ENCODE data around the gene SMNDC1. TPM values are rescaled to one million over a fixed set of nuclear protein-coding genes. Genes with fewer than 3 reads are reported as not detected.

Gene SMNDC1
- total and polyA plus RNA-seq, 2 of the 4 experiments (the other 2 are of a cell fraction) = 3.9 to 15.1 TPM

DNA sequence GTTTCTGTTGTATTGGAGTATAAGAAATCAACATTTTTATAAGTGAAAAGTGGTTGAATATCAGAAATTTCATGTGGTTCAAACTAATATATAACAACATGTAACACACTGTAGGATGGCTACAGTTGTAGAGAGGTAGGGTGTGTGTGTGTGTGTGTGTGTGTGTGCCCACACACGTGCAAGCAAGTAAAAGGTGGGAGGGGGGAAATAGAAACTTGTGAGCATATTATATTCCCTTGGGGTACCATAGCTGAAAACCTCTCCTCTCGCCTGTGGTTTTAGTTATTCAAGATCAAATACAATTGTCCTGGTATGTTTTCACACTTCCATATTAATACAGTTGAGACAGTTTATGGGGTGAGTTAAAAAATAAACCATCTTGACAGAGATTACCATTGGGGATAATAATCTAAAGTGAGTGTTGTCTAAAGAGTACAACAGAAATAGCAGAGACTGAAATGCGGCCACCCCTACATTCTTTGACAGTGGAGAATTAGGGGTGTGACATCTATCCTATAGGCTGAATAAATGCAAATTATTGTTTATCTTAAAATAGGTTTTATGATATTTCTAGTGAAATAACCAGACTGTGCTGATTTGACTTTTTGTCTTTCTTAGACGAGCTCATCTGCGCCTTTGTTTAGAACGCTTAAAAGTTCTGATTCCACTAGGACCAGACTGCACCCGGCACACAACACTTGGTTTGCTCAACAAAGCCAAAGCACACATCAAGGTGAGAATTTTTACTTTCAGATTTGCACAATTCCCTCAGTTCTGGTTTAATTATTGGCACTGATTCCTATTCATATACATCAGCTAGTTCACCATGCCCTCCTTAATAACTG lies 25.9 kb downstream of the SMNDC1 start:
- Histone ChIP-seq H3K4ac (ENCODE audit: low read depth, low read length) (no peak overlapping the region), H3K4me1 (ENCODE audit: control insufficient read depth, insufficient read depth, low read length) (peaks cover 1% of the 10 kb centered on the region; the same call in 1 of the 2 replicates), H3K4me3 (ENCODE audit: insufficient read depth, low read depth, low read length) (no peak overlapping the region), H2AFZ (replicated peaks; ENCODE audit: low read length, poor library complexity) (peak overlapping the region; percentile 75), H3K9me1 (ENCODE audit: insufficient read depth, low read length) (no peaks in the 10 kb centered on the region), H4K5ac (ENCODE audit: low read depth, low read length) (no peak overlapping the region), H3K36me3 (ENCODE audit: control insufficient read depth, insufficient read depth, low read length) (peaks cover 2% of the 10 kb centered on the region; the same call in 1 of the 2 replicates), H2BK5ac (ENCODE audit: low read depth, low read length, poor library complexity, severe bottlenecking) (no peak overlapping the region), H2AK9ac (replicated peaks; ENCODE audit: low read depth, low read length, poor library complexity) (no peak overlapping the region), H3K27me3 (ENCODE audit: control insufficient read depth, insufficient read depth, low read length) (no peaks in the 10 kb centered on the region), H3K9ac (ENCODE audit: low read depth, low read length) (no peak overlapping the region), H3K23ac (ENCODE audit: low read depth, low read length) (no peak overlapping the region), H3K14ac (replicated peaks; ENCODE audit: low read depth, low read length) (no peak overlapping the region), H3K4me2 (ENCODE audit: low read depth, low read length) (peak overlapping the region; percentile 86), H3K27ac (ENCODE audit: insufficient read depth, low read length) (no peak overlapping the region), H4K91ac (ENCODE audit: insufficient read depth, low read depth, low read length) (no peak overlapping the region), H3K56ac (ENCODE audit: extremely low read depth, insufficient read depth, low read length) (no peak overlapping the region; the same call in 1 of the 2 replicates), H2BK20ac (ENCODE audit: low read depth, low read length) (no peak overlapping the region), H2BK120ac (ENCODE audit: low read depth, low read length) (no peak overlapping the region), H2AK5ac (ENCODE audit: low read depth, low read length) (no peak overlapping the region), H4K20me1 (ENCODE audit: insufficient read depth, low read length) (no peaks in the 10 kb centered on the region), H3K18ac (ENCODE audit: low read depth, low read length) (no peak overlapping the region), H2BK15ac (ENCODE audit: low read depth, low read length) (no peak overlapping the region), H4K8ac (ENCODE audit: low read depth in 2 of 2, low read length in 2 of 2) (0 out of 4 replicates have a peak overlapping the region, but pooled peaks of 1 of the 2 experiments have one; percentile 22), H3K79me1 (ENCODE audit: low read depth in 1 of 2, low read length in 2 of 2) (no peaks in the 10 kb centered on the region), H3K9me3 (ENCODE audit: control insufficient read depth, insufficient read depth, low read length) (no peaks in the 10 kb centered on the region)
- DNase-seq = no peak
- ATAC-seq (ENCODE audit: low read depth) = no peak; the same call in 1 of the 2 replicates
- dilution Hi-C loops (cut with HindIII; ENCODE audit: low sequenced_read_pairs, unreplicated experiment) (loop anchor here (25.0 kb wide), 1 partner anchor 141 kb away; no protein-coding TSS in a partner anchor), intact Hi-C loops (cut with micrococcal nuclease) (loop anchor here (1.0 to 2.0 kb wide), 4 partner anchors 52 to 394 kb away; no protein-coding TSS in a partner anchor), in situ Hi-C loops (cut with MboI; ENCODE audit: low sequenced_read_pairs) (no loop called here)
- POLR2A ChIA-PET (ENCODE audit: unreplicated experiment) = no interaction called here
- 6% methylated on average over 2 of the region's 7 CpGs; no CpG with 5 or more reads in 1 of the 2 experiments for WGBS, 2 experiments (ENCODE audit: extremely low coverage in 2 of 2, insufficient read length in 1 of 2)
- CTCF ChIA-PET = interaction anchor here (0.6 to 2.2 kb wide), 15 partner anchors 9 to 395 kb away, joined by 3 to 14 read pairs (median 4); no protein-coding TSS in a partner anchor
- BruUV-seq (replicated peaks) = no TSS peak
- TF ChIP-seq, protein P1, sequence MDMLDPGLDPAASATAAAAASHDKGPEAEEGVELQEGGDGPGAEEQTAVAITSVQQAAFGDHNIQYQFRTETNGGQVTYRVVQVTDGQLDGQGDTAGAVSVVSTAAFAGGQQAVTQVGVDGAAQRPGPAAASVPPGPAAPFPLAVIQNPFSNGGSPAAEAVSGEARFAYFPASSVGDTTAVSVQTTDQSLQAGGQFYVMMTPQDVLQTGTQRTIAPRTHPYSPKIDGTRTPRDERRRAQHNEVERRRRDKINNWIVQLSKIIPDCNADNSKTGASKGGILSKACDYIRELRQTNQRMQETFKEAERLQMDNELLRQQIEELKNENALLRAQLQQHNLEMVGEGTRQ (IDR thresholded peaks at IDR 0.05; ENCODE audit: low read depth, low read length) = no peak
- TF ChIP-seq CEBPB (IDR thresholded peaks at IDR 0.05; ENCODE audit: low read depth, low read length) (no peak), MAZ (IDR thresholded peaks at IDR 0.05; ENCODE audit: borderline replicate concordance, low read depth, low read length) (no peak), CHD1 (IDR thresholded peaks at IDR 0.05; ENCODE audit: low read depth, low read length) (no peak), BHLHE40 (IDR thresholded peaks at IDR 0.05; ENCODE audit: low read depth, low read length) (no peak), MXI1 (IDR thresholded peaks at IDR 0.05; ENCODE audit: borderline replicate concordance, low read depth, low read length) (no peak), MAFK (IDR thresholded peaks at IDR 0.05; ENCODE audit: low read depth, low read length) (no peak), SMC3 (IDR thresholded peaks at IDR 0.05; ENCODE audit: low read depth, low read length) (no peak), FOS (IDR thresholded peaks at IDR 0.05; ENCODE audit: low read depth, low read length) (no peak), RAD21 (IDR thresholded peaks at IDR 0.05; ENCODE audit: low read length) (no peak), RCOR1 (IDR thresholded peaks at IDR 0.05; ENCODE audit: insufficient replicate concordance, low read length) (no peak)
- TF ChIP-seq, protein P2, sequence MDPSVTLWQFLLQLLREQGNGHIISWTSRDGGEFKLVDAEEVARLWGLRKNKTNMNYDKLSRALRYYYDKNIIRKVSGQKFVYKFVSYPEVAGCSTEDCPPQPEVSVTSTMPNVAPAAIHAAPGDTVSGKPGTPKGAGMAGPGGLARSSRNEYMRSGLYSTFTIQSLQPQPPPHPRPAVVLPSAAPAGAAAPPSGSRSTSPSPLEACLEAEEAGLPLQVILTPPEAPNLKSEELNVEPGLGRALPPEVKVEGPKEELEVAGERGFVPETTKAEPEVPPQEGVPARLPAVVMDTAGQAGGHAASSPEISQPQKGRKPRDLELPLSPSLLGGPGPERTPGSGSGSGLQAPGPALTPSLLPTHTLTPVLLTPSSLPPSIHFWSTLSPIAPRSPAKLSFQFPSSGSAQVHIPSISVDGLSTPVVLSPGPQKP (IDR thresholded peaks at IDR 0.05; ENCODE audit: borderline replicate concordance, low read depth, low read length) = no peak
- TF ChIP-seq, protein P3, sequence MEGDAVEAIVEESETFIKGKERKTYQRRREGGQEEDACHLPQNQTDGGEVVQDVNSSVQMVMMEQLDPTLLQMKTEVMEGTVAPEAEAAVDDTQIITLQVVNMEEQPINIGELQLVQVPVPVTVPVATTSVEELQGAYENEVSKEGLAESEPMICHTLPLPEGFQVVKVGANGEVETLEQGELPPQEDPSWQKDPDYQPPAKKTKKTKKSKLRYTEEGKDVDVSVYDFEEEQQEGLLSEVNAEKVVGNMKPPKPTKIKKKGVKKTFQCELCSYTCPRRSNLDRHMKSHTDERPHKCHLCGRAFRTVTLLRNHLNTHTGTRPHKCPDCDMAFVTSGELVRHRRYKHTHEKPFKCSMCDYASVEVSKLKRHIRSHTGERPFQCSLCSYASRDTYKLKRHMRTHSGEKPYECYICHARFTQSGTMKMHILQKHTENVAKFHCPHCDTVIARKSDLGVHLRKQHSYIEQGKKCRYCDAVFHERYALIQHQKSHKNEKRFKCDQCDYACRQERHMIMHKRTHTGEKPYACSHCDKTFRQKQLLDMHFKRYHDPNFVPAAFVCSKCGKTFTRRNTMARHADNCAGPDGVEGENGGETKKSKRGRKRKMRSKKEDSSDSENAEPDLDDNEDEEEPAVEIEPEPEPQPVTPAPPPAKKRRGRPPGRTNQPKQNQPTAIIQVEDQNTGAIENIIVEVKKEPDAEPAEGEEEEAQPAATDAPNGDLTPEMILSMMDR (conservative IDR thresholded peaks at IDR 0.05; ENCODE audit: low read depth, low read length) = no peak
